HEK293 (cell line): Measurements from ENCODE around the gene FAXC.

Experiments
- CTCF ChIA-PET: fragments of 350-600 bp; formaldehyde crosslinking; extraction: SDS; loops from one replicate; lab custom pipeline; 2021; ENCODE audit warnings: antibody characterized with exemption; lab: Yijun Ruan, JAX
- POLR2A ChIA-PET: fragments of 300-600 bp; formaldehyde crosslinking; extraction: SDS; loops from one replicate; lab custom pipeline; 2020; ENCODE audit warnings: antibody characterized with exemption, inconsistent platforms; lab: Yijun Ruan, JAX
- H3K27ac ChIP-seq: fragments of 200-500 bp; sonication (Bioruptor generic); 2 replicates; pipeline ENCODE4 v1.5.1; 2014; ENCODE audit warnings: low read depth, low read length, control low read depth, inconsistent platforms; ENCODE audit errors: extremely low read depth
- H3K36me3 ChIP-seq, 2 experiments: fragments of 200-500 bp in 1 of 2; sonication (Bioruptor generic) in 1 of 2; 1 replicate in 1 of 2; 2 replicates in 1 of 2; pipeline ENCODE4 v1.5.1; 2014 to 2017; ENCODE audit warnings: inconsistent platforms in 2 of 2, low read length in 2 of 2; ENCODE audit not compliant: control insufficient read depth in 2 of 2, insufficient read depth in 1 of 2
- H3K4me1 ChIP-seq: fragments of 200-500 bp; sonication (Bioruptor generic); 2 replicates; pipeline ENCODE4 v1.5.1; 2014; ENCODE audit warnings: mild to moderate bottlenecking, low read length, inconsistent platforms; ENCODE audit not compliant: control insufficient read depth, insufficient read depth
- H3K4me3 ChIP-seq: 2 replicates; pipeline ENCODE4 v1.5.1; 2011; ENCODE audit warnings: low read depth, mild to moderate bottlenecking, control low read depth, low read length, moderate library complexity
- H3K9me3 ChIP-seq: fragments of 200-500 bp; sonication (Bioruptor generic); 2 replicates; pipeline ENCODE4 v1.5.1; 2014; ENCODE audit warnings: low read depth, low read length, inconsistent platforms; ENCODE audit not compliant: control insufficient read depth, insufficient read depth
- EGR2 ChIP-seq: fragments of 450-650 bp; formaldehyde crosslinking; IDR thresholded peaks from 2 replicates; pipeline ENCODE4 v1.5.1; 2016; ENCODE audit warnings: low read depth, missing biosample characterization, missing genetic modification characterization
- FEZF1 ChIP-seq: fragments of 450-650 bp; formaldehyde crosslinking; IDR thresholded peaks from 2 replicates; pipeline ENCODE4 v1.5.1; 2016; ENCODE audit warnings: missing biosample characterization, missing genetic modification characterization
- GLIS2 ChIP-seq: fragments of 450-650 bp; formaldehyde crosslinking; IDR thresholded peaks from 2 replicates; pipeline ENCODE4 v1.5.1; 2016; ENCODE audit warnings: missing biosample characterization, missing genetic modification characterization
- IKZF3 ChIP-seq: fragments of 450-650 bp; IDR thresholded peaks from 2 replicates; pipeline ENCODE4 v1.5.0; 2018; ENCODE audit warnings: missing biosample characterization, mild to moderate bottlenecking, missing genetic modification characterization, moderate library complexity
- KLF7 ChIP-seq: fragments of 450-650 bp; formaldehyde crosslinking; IDR thresholded peaks from 2 replicates; pipeline ENCODE4 v1.5.1; 2016; ENCODE audit warnings: missing biosample characterization, missing genetic modification characterization, borderline replicate concordance
- MYNN ChIP-seq: fragments of 450-650 bp; formaldehyde crosslinking; IDR thresholded peaks from 2 replicates; pipeline ENCODE4 v1.5.1; 2016; ENCODE audit warnings: missing biosample characterization, missing genetic modification characterization, borderline replicate concordance
- MZF1 ChIP-seq: fragments of 450-650 bp; formaldehyde crosslinking; IDR thresholded peaks from 2 replicates; pipeline ENCODE4 v1.5.1; 2017; ENCODE audit warnings: missing biosample characterization, missing genetic modification characterization, borderline replicate concordance
- OSR2 ChIP-seq: fragments of 450-650 bp; formaldehyde crosslinking; IDR thresholded peaks from 2 replicates; pipeline ENCODE4 v1.5.1; 2016; ENCODE audit warnings: missing biosample characterization, missing genetic modification characterization
- OVOL3 ChIP-seq: fragments of 450-650 bp; formaldehyde crosslinking; IDR thresholded peaks from 2 replicates; pipeline ENCODE4 v1.5.1; 2016; ENCODE audit warnings: missing biosample characterization, missing genetic modification characterization
- PBX3 ChIP-seq: sonication (generic); formaldehyde crosslinking; IDR thresholded peaks from 2 replicates; pipeline ENCODE4 v1.8.1; 2022; ENCODE audit warnings: mild to moderate bottlenecking, moderate library complexity, missing genetic modification reagents
- REPIN1 ChIP-seq: fragments of 450-650 bp; formaldehyde crosslinking; IDR thresholded peaks from 2 replicates; pipeline ENCODE4 v1.5.1; 2017; ENCODE audit warnings: missing biosample characterization, missing genetic modification characterization, low read depth
- SCRT2 ChIP-seq: fragments of 450-650 bp; formaldehyde crosslinking; IDR thresholded peaks from 2 replicates; pipeline ENCODE4 v1.5.1; 2016; ENCODE audit warnings: missing biosample characterization, missing genetic modification characterization
- SP2 ChIP-seq: fragments of 450-650 bp; formaldehyde crosslinking; IDR thresholded peaks from 2 replicates; pipeline ENCODE4 v1.5.1; 2016; ENCODE audit warnings: missing biosample characterization, missing genetic modification characterization
- YY1 ChIP-seq: fragments of 450-650 bp; formaldehyde crosslinking; IDR thresholded peaks from 2 replicates; pipeline ENCODE4 v1.5.1; 2018; ENCODE audit warnings: missing biosample characterization, missing genetic modification characterization
- ZBTB21 ChIP-seq: fragments of 450-650 bp; formaldehyde crosslinking; IDR thresholded peaks from 2 replicates; pipeline ENCODE4 v1.5.1; 2017; ENCODE audit warnings: missing biosample characterization, missing genetic modification characterization
- ZIC2 ChIP-seq: fragments of 450-650 bp; formaldehyde crosslinking; IDR thresholded peaks from 2 replicates; pipeline ENCODE4 v1.5.1; 2016; ENCODE audit warnings: missing biosample characterization, missing genetic modification characterization
- ZNF133 ChIP-seq: fragments of 450-650 bp; formaldehyde crosslinking; IDR thresholded peaks from 2 replicates; pipeline ENCODE4 v1.5.1; 2016; ENCODE audit warnings: missing biosample characterization, missing genetic modification characterization
- ZNF19 ChIP-seq: fragments of 450-650 bp; formaldehyde crosslinking; IDR thresholded peaks from 2 replicates; pipeline ENCODE4; 2016; ENCODE audit warnings: missing biosample characterization, missing genetic modification characterization, low read depth
- ZNF2 ChIP-seq: fragments of 450-650 bp; formaldehyde crosslinking; IDR thresholded peaks from 2 replicates; pipeline ENCODE4 v1.5.1; 2016; ENCODE audit warnings: missing biosample characterization, missing genetic modification characterization
- ZNF211 ChIP-seq: fragments of 450-650 bp; formaldehyde crosslinking; IDR thresholded peaks from 2 replicates; pipeline ENCODE4 v1.5.1; 2016; ENCODE audit warnings: low read depth, missing biosample characterization, missing genetic modification characterization
- ZNF214 ChIP-seq: fragments of 450-650 bp; formaldehyde crosslinking; IDR thresholded peaks from 2 replicates; pipeline ENCODE4 v1.5.1; 2017; ENCODE audit warnings: missing biosample characterization, mild to moderate bottlenecking, missing genetic modification characterization, borderline replicate concordance
- ZNF354C ChIP-seq: fragments of 450-650 bp; formaldehyde crosslinking; IDR thresholded peaks from 2 replicates; pipeline ENCODE4 v1.5.1; 2016; ENCODE audit warnings: missing biosample characterization, missing genetic modification characterization, low read depth, borderline replicate concordance
- ZNF366 ChIP-seq: fragments of 450-650 bp; formaldehyde crosslinking; conservative IDR thresholded peaks from 2 replicates; pipeline ENCODE4 v1.5.1; 2016; ENCODE audit warnings: missing biosample characterization, missing genetic modification characterization
- ZNF426 ChIP-seq: fragments of 450-650 bp; formaldehyde crosslinking; IDR thresholded peaks from 2 replicates; pipeline ENCODE4 v1.5.1; 2017; ENCODE audit warnings: missing biosample characterization, missing genetic modification characterization, mild to moderate bottlenecking, inconsistent platforms, moderate library complexity
- ZNF449 ChIP-seq: fragments of 450-650 bp; formaldehyde crosslinking; IDR thresholded peaks from 2 replicates; pipeline ENCODE4 v1.5.1; 2017; ENCODE audit warnings: missing biosample characterization, mild to moderate bottlenecking, missing genetic modification characterization, moderate library complexity
- ZNF530 ChIP-seq: fragments of 450-650 bp; formaldehyde crosslinking; IDR thresholded peaks from 2 replicates; pipeline ENCODE4 v1.5.1; 2016; ENCODE audit warnings: low read depth, missing biosample characterization, missing genetic modification characterization
- ZNF548 ChIP-seq: fragments of 450-650 bp; formaldehyde crosslinking; IDR thresholded peaks from 2 replicates; pipeline ENCODE4 v1.5.1; 2016; ENCODE audit warnings: missing biosample characterization, missing genetic modification characterization
- ZNF623 ChIP-seq: fragments of 450-650 bp; formaldehyde crosslinking; IDR thresholded peaks from 2 replicates; pipeline ENCODE4 v1.5.1; 2016; ENCODE audit warnings: missing biosample characterization, missing genetic modification characterization
- ZSCAN4 ChIP-seq: fragments of 450-650 bp; formaldehyde crosslinking; IDR thresholded peaks from 2 replicates; pipeline ENCODE4 v1.5.1; 2017; ENCODE audit warnings: missing biosample characterization, missing genetic modification characterization
- TF ChIP-seq, protein P1 (sequence below): fragments of 450-650 bp; formaldehyde crosslinking; IDR thresholded peaks from 2 replicates; pipeline ENCODE4 v1.5.1; 2017; ENCODE audit warnings: missing biosample characterization, missing genetic modification characterization

The FAXC gene

DNA sequence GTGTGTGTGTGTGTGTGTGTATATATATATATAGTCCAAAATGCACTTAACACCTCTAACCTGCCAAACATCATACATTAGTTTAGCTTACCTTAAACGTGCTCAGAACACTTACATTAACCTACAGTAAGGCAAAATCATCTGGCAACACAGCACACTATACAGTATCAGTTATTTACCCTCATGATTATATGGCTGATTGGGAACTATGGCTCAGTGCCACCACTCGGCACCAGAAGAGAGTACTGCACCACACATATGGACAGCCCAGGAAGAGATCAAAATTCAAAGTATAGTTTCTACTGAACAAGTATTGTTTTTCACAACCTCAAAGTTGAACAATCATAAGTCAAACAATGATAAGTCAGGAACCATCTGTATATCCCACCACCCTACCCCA is 59.8 kb downstream of the FAXC start:
- ChIA-PET POLR2A (no interaction called here), CTCF (interaction anchor here (0.6 to 1.8 kb wide), 3 partner anchors 9 to 48 kb away, joined by 3 to 4 read pairs (median 3); no protein-coding TSS in a partner anchor)
- no peak overlapping the region for H3K27ac ChIP-seq
- H3K4me3 ChIP-seq: no peak overlapping the region
- H3K9me3 ChIP-seq: no peaks in the 10 kb centered on the region
- TF ChIP-seq OVOL3 (tag by site-specific recombination) (no peak), ZNF623 (tag by site-specific recombination) (no peak), ZNF133 (tag by site-specific recombination) (no peak), ZNF530 (tag by site-specific recombination) (no peak), FEZF1 (no peak), YY1 (no peak), MYNN (no peak), PBX3 (CRISPR knock-in tag) (no peak), ZIC2 (tag by site-specific recombination) (no peak), ZNF214 (no peak), GLIS2 (tag by site-specific recombination) (no peak), REPIN1 (tag by site-specific recombination) (no peak), EGR2 (tag by site-specific recombination) (no peak), ZNF426 (no peak), ZNF449 (tag by site-specific recombination) (no peak), SP2 (tag by site-specific recombination) (no peak), ZBTB21 (no peak)
- H3K36me3 ChIP-seq: peaks cover 9 to 38% of the 10 kb centered on the region in 2 experiments; a peak in 2 of 3 replicates
- H3K4me1 ChIP-seq: peaks cover 4% of the 10 kb centered on the region; the same call in 1 of the 2 replicates

DNA sequence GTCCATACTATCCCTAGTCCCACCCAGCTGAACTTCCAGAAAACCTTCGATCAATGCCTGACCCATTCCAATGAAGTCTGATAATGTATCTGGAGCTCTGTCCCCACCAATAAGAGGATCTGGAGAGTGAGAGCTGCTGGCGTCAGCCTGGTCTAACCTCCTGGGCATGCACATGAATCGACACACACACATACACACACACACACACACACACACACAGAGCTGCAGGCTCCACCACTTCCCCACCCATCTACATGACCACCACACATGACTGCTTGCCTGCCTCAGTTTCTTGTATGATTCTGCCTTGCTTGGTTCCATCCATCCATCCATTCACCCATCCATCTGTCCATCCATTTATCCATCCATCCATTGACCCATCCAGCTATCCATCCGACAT is 60.8 kb downstream of the FAXC start:
- H3K4me3 ChIP-seq: no peak overlapping the region
- no peak overlapping the region for H3K27ac ChIP-seq
- POLR2A ChIA-PET: no interaction called here
- TF ChIP-seq ZSCAN4 (peak; percentile 80), ZNF366 (peak; percentile 64), ZNF548 (tag by site-specific recombination) (no peak), MZF1 (tag by site-specific recombination) (no peak)
- no peaks in the 10 kb centered on the region for H3K9me3 ChIP-seq
- CTCF ChIA-PET: no interaction called here
- H3K36me3 ChIP-seq: peaks cover 9 to 38% of the 10 kb centered on the region in 2 experiments; a peak in 2 of 3 replicates
- H3K4me1 ChIP-seq: peaks cover 4% of the 10 kb centered on the region; the same call in 1 of the 2 replicates

GRCh38 chr6:99287523-99287922 is 62.0 kb downstream of the FAXC start:
- Histone ChIP-seq H3K9me3 (no peaks in the 10 kb centered on the region), H3K4me1 (peaks cover 4% of the 10 kb centered on the region; the same call in 1 of the 2 replicates), H3K27ac (no peak overlapping the region), H3K36me3 (peaks cover 9 to 36% of the 10 kb centered on the region in 2 experiments; a peak in 2 of 3 replicates), H3K4me3 (no peak overlapping the region)
- POLR2A ChIA-PET: no interaction called here
- CTCF ChIA-PET: interaction anchor here (0.6 to 1.3 kb wide), 3 partner anchors 10 to 179 kb away, joined by 3 to 5 read pairs (median 4); no protein-coding TSS in a partner anchor
- no peak for TF ChIP-seq KLF7 (tag by site-specific recombination)
- no peak for TF ChIP-seq ZBTB21
- no peak for TF ChIP-seq ZNF19
- TF ChIP-seq IKZF3 (tag by site-specific recombination): no peak
- TF ChIP-seq SCRT2 (tag by site-specific recombination): no peak
- TF ChIP-seq, protein P1, sequence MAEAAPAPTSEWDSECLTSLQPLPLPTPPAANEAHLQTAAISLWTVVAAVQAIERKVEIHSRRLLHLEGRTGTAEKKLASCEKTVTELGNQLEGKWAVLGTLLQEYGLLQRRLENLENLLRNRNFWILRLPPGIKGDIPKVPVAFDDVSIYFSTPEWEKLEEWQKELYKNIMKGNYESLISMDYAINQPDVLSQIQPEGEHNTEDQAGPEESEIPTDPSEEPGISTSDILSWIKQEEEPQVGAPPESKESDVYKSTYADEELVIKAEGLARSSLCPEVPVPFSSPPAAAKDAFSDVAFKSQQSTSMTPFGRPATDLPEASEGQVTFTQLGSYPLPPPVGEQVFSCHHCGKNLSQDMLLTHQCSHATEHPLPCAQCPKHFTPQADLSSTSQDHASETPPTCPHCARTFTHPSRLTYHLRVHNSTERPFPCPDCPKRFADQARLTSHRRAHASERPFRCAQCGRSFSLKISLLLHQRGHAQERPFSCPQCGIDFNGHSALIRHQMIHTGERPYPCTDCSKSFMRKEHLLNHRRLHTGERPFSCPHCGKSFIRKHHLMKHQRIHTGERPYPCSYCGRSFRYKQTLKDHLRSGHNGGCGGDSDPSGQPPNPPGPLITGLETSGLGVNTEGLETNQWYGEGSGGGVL (tag by site-specific recombination): no peak
- TF ChIP-seq ZNF211 (tag by site-specific recombination): no peak
- TF ChIP-seq OSR2 (tag by site-specific recombination): no peak
- no peak for TF ChIP-seq ZNF354C (tag by site-specific recombination)
- no peak for TF ChIP-seq ZNF2
